LNCAP (cell line): ENCODE results near the gene SF1.

Source experiments
- CTCF ChIP-seq: fragments of 450-650 bp; IDR thresholded peaks from 2 replicates; pipeline ENCODE4 v1.5.1; 2017; ENCODE audit warnings: mild to moderate bottlenecking

The SF1 gene

GRCh38 chr11:64759722-64760719 is 18.3 kb downstream of the SF1 start, which contains the start of gene PYGM:
Gene PYGM (minus strand): TSS chr11:64759974. CDS start chr11:64759898, 76 bp downstream.
- TF ChIP-seq CTCF, result no peak

GRCh38 chr11:64759131-64759721 is 19.1 kb downstream of the SF1 start:
- TF ChIP-seq CTCF, result no peak

- TF ChIP-seq CTCF, result no peak
These were observed 19.8 kb downstream of the SF1 start for GRCh38 chr11:64758330-64759079.

- TF ChIP-seq CTCF, result no peak
These were observed 20.6 kb downstream of the SF1 start for GRCh38 chr11:64757549-64758329.

- no peak for TF ChIP-seq CTCF
These were observed 22.5 kb downstream of the SF1 start for GRCh38 chr11:64755681-64756361.

- no peak for TF ChIP-seq CTCF
These were observed 23.3 kb downstream of the SF1 start for GRCh38 chr11:64754919-64755662.
